DOHH2 (cell line): ENCODE results near the gene PLXNC1.

ENCODE experiments used
- CTCF ChIP-seq: fragments of 200-600 bp; sonication (generic); IDR thresholded peaks from one replicate; pipeline ENCODE4 v1.5.1; 2014; ENCODE audit warnings: antibody characterized with exemption, mild to moderate bottlenecking, low read depth, low read length; ENCODE audit not compliant: poor library complexity, severe bottlenecking
- EZH2phosphoT487 ChIP-seq: fragments of 200-600 bp; sonication (generic); IDR thresholded peaks from 2 replicates; pipeline ENCODE4 v1.6.1; 2017; ENCODE audit warnings: borderline replicate concordance, mild to moderate bottlenecking, antibody characterized with exemption, low read length, moderate library complexity, mixed read lengths

- TF ChIP-seq CTCF (no peak), EZH2phosphoT487 (no peak)
These were observed 100.2 kb downstream of the PLXNC1 start for GRCh38 chr12:94248582-94248981.
